Sigmoid colon (tissue), 7 donors: Measurements from ENCODE around the gene ARHGAP45. TPM values are rescaled to one million over a fixed set of nuclear protein-coding genes. Genes with fewer than 3 reads are reported as not detected.

Source experiments
- DNase-seq: peaks from one replicate; pipeline ENCODE4 v3.0.0-alpha.2; 2019
- H3K27ac ChIP-seq, 4 donors: fragments of 200-600 bp; sonication (generic); one replicate each; pipeline ENCODE4 v1.5.1; 2016 to 2019; ENCODE audit warnings: mild to moderate bottlenecking in 1 of 4
- H3K27me3 ChIP-seq, 3 donors: fragments of 200-600 bp; sonication (generic); one replicate each; pipeline ENCODE4 v1.5.1; 2019; ENCODE audit warnings: mild to moderate bottlenecking in 1 of 3
- H3K36me3 ChIP-seq, 4 donors: fragments of 200-600 bp; sonication (generic); one replicate each; pipeline ENCODE4 v1.5.1; 2016 to 2019
- H3K4me1 ChIP-seq, 4 donors: fragments of 200-600 bp; sonication (generic); one replicate each; pipeline ENCODE4 v1.5.1; 2017 to 2019
- H3K4me3 ChIP-seq, 4 donors: fragments of 200-600 bp; sonication (generic); one replicate each; pipeline ENCODE4 v1.5.1; 2017 to 2019; ENCODE audit warnings: mild to moderate bottlenecking in 2 of 4, moderate library complexity in 1 of 4
- H3K9me3 ChIP-seq, 4 donors: fragments of 200-600 bp in 3 of 4; sonication (generic) in 3 of 4; one replicate each; pipeline versions ENCODE4 v1.5.1 to v1.6.1; 2013 to 2019
- EP300 ChIP-seq, 4 donors: sonication (generic); formaldehyde crosslinking; IDR thresholded peaks; one replicate each; pipeline ENCODE4 v1.6.1; 2017; ENCODE audit warnings: antibody characterized with exemption in 4 of 4
- POLR2A ChIP-seq, 2 donors: fragments of 450-650 bp; IDR thresholded peaks; one replicate each; pipeline ENCODE4 v1.6.1; 2016; ENCODE audit warnings: antibody characterized with exemption in 2 of 2, mild to moderate bottlenecking in 2 of 2, moderate library complexity in 2 of 2
- POLR2AphosphoS5 ChIP-seq, 4 donors: sonication (generic); formaldehyde crosslinking; IDR thresholded peaks; one replicate each; pipeline ENCODE4 v1.6.1; 2017; ENCODE audit warnings: antibody characterized with exemption in 4 of 4
- WGBS, 2 donors: extraction: QIAGEN DNeasy Blood & Tissue Kit; methylation state at CpG; one replicate each; pipeline ENCODE4 v1.1.7; 2013; 5-methylcytosine and 5-hydroxymethylcytosine counted together
- intact Hi-C: fragments of 100-400 bp; cut with DNase I; formaldehyde crosslinking; loops from one replicate; pipeline ENCODE4 v1.15.1; 2023
- polyA plus RNA-seq, 3 donors: library from polyadenylated mRNA; stranded (reverse); fragments of 200-250 nt; gene quantifications; one replicate each; pipeline ENCODE4 v1.2.3, GENCODE V29; 2013
- small RNA-seq, 3 donors: library from RNA; depleted of rRNA; stranded (forward); fragments of <200 nt; gene quantifications; one replicate each; pipeline ENCODE3, GENCODE V24; 2016
- total RNA-seq, 4 donors: library from RNA; depleted of rRNA; stranded (reverse); fragments of >200 nt; gene quantifications; one replicate each; pipeline ENCODE4 v1.1.0, GENCODE V29; 2016
- TF ChIP-seq, protein P1 (sequence below), 4 experiments: fragments of 450-650 bp in 3 of 4; fragments of 200-600 bp in 1 of 4; IDR thresholded peaks; one replicate each; pipeline ENCODE4 v1.5.1; 2016 to 2019; ENCODE audit warnings: antibody characterized with exemption in 4 of 4, mild to moderate bottlenecking in 3 of 4, moderate library complexity in 2 of 4
- donor health status: healthy with polysubstance abuse.
- donor health status: Bipolar disorder and iron deficiency.
- donor health status: healthy.

Gene ARHGAP45
- total and polyA plus RNA-seq, 7 donors: 12.8 to 103 (median 21.6) TPM

DNA sequence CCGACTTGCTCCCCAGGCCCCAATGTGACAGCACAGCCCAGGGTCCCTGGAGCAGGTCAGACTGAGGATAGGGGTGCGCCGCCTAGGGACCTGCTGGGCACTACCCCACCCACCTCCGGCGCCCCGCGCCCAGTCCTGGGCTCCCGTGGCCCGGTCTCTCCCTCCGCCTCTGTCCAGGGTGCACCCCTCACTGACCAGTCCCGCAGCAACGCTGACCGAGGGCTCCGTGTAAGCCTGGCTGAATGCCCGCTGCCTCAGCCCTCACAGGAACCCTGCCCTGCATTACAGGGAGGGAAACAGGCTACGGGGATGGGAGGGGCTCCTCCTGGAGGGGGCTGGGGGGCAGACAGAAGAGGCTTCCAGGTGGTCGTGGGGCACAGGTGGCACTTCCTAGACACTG lies 68.5 kb downstream of the ARHGAP45 start:
- no peaks in the 10 kb centered on the region for H3K9me3 ChIP-seq
- no peak for DNase-seq
- WGBS, 2 donors: 61 to 81% methylated on average over 17 of the region's 17 CpGs
- H3K27ac ChIP-seq: peak overlapping the region; percentile 30 to 69 (median 56)
- H3K4me3 ChIP-seq: no peak overlapping the region
- TF ChIP-seq POLR2AphosphoS5 (IDR thresholded peaks at IDR 0.05) (no peak), EP300 (IDR thresholded peaks at IDR 0.05) (no peak), POLR2A (IDR thresholded peaks at IDR 0.05) (no peak)
- TF ChIP-seq, protein P1, sequence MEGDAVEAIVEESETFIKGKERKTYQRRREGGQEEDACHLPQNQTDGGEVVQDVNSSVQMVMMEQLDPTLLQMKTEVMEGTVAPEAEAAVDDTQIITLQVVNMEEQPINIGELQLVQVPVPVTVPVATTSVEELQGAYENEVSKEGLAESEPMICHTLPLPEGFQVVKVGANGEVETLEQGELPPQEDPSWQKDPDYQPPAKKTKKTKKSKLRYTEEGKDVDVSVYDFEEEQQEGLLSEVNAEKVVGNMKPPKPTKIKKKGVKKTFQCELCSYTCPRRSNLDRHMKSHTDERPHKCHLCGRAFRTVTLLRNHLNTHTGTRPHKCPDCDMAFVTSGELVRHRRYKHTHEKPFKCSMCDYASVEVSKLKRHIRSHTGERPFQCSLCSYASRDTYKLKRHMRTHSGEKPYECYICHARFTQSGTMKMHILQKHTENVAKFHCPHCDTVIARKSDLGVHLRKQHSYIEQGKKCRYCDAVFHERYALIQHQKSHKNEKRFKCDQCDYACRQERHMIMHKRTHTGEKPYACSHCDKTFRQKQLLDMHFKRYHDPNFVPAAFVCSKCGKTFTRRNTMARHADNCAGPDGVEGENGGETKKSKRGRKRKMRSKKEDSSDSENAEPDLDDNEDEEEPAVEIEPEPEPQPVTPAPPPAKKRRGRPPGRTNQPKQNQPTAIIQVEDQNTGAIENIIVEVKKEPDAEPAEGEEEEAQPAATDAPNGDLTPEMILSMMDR (IDR thresholded peaks at IDR 0.05): no peak
- H3K36me3 ChIP-seq: peaks cover 0 to 5% (median 0%) of the 10 kb centered on the region in 4 donors
- intact Hi-C loops: no loop called here
- H3K27me3 ChIP-seq: no peaks in the 10 kb centered on the region
- peaks cover 0 to 57% (median 49%) of the 10 kb centered on the region in 4 donors for H3K4me1 ChIP-seq

DNA sequence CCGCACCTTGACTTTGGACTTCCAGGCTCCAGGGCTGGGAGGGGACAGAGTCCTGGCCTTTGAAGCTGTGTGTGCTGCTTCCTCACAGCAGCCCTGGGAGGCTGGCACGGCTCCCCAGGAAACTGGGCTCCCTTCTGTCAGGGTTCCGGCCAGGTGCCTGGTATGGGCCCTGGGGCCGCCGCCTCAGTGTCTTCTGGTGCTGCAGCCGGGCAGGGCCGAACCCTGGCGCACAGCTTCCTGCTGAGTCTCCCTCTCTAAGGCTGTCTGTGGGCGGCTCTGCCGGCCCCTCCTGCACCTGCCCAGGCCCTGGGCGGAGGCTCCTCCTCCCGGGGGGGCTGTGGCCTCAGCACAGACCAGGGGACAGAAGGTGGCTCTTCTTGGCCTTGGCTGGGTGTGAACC lies 69.2 kb downstream of the ARHGAP45 start:
- no peak for DNase-seq
- TF ChIP-seq EP300 (IDR thresholded peaks at IDR 0.05) (no peak), POLR2A (IDR thresholded peaks at IDR 0.05) (no peak), POLR2AphosphoS5 (IDR thresholded peaks at IDR 0.05) (no peak)
- TF ChIP-seq, protein P1 (IDR thresholded peaks at IDR 0.05): no peak
- Histone ChIP-seq H3K4me3 (no peak overlapping the region), H3K27ac (peak overlapping the region; percentile 30 to 69 (median 56)), H3K27me3 (no peaks in the 10 kb centered on the region), H3K36me3 (peaks cover 0 to 5% (median 0%) of the 10 kb centered on the region in 4 donors), H3K4me1 (peaks cover 0 to 50% (median 41%) of the 10 kb centered on the region in 4 donors), H3K9me3 (no peaks in the 10 kb centered on the region)
- WGBS, 2 donors: 12 to 29% methylated on average over 12 of the region's 12 CpGs
- intact Hi-C loops: no loop called here

Small RNAs within 50 kb of the gene (small RNA-seq; reads per million reads assigned to genes)
- 0 to 0.73 (median 0) reads per million in 3 donors for gene RNU6-2

Other genes starting within 250 kb of the ARHGAP45 start
- gene PLPPR3, start 245.2 kb upstream of the ARHGAP45 start, total RNA-seq: not detected
- under 1 TPM in 1 of 3 donors, not detected in 2; 0.07 TPM for gene PLPPR3, start 245.2 kb upstream of the ARHGAP45 start, polyA plus RNA-seq
- gene AZU1, start 239.3 kb upstream of the ARHGAP45 start, total RNA-seq: 1 to 10 TPM in 1 of 4 donors, under 1 TPM in 1, not detected in 2; 0.36 to 1.1 TPM
- gene AZU1, start 239.3 kb upstream of the ARHGAP45 start, polyA plus RNA-seq: under 1 TPM in 1 of 3 donors, not detected in 2; 0.03 TPM
- gene PRTN3, start 226.2 kb upstream of the ARHGAP45 start, total RNA-seq: not detected
- not detected for gene PRTN3, start 226.2 kb upstream of the ARHGAP45 start, polyA plus RNA-seq
- 1 to 10 TPM in 3 of 4 donors, not detected in 1; 1.4 to 3.6 (median 2.3) TPM for gene ELANE, start 214.9 kb upstream of the ARHGAP45 start, total RNA-seq
- under 1 TPM in 1 of 3 donors, not detected in 2; 0.64 TPM for gene ELANE, start 214.9 kb upstream of the ARHGAP45 start, polyA plus RNA-seq
- gene CFD, start 207.5 kb upstream of the ARHGAP45 start, total RNA-seq: 100 to 1,000 TPM; 131 to 830 (median 457) TPM
- gene CFD, start 207.5 kb upstream of the ARHGAP45 start, polyA plus RNA-seq: 100 to 1,000 TPM in 2 of 3 donors, 10 to 100 TPM in 1; 29.1 to 329 (median 101) TPM
- 10 to 100 TPM; 22.4 to 33.2 (median 25.6) TPM for gene MED16, start 174.0 kb upstream of the ARHGAP45 start, total RNA-seq
- gene MED16, start 174.0 kb upstream of the ARHGAP45 start, polyA plus RNA-seq: 10 to 100 TPM; 36.1 to 62.5 (median 51.7) TPM
- gene RNU6-9, start 173.7 kb upstream of the ARHGAP45 start, total RNA-seq: not detected
- not detected for gene RNU6-9, start 173.7 kb upstream of the ARHGAP45 start, polyA plus RNA-seq
- 10 to 100 TPM; 21.4 to 37.2 (median 27.7) TPM for gene R3HDM4, start 153.9 kb upstream of the ARHGAP45 start, total RNA-seq
- 10 to 100 TPM; 30.5 to 85.3 (median 33.0) TPM for gene R3HDM4, start 153.9 kb upstream of the ARHGAP45 start, polyA plus RNA-seq
- not detected for gene KISS1R, start 149.8 kb upstream of the ARHGAP45 start, total RNA-seq
- under 1 TPM in 1 of 3 donors, not detected in 2; 0.13 TPM for gene KISS1R, start 149.8 kb upstream of the ARHGAP45 start, polyA plus RNA-seq
- gene ARID3A, start 141.1 kb upstream of the ARHGAP45 start, total RNA-seq: 10 to 100 TPM in 1 of 4 donors, 1 to 10 TPM in 3; 3.1 to 11.6 (median 4.3) TPM
- 1 to 10 TPM; 1.4 to 6.0 (median 1.8) TPM for gene ARID3A, start 141.1 kb upstream of the ARHGAP45 start, polyA plus RNA-seq
- 10 to 100 TPM; 14.3 to 33.1 (median 30.4) TPM for gene WDR18, start 82.8 kb upstream of the ARHGAP45 start, total RNA-seq
- gene WDR18, start 82.8 kb upstream of the ARHGAP45 start, polyA plus RNA-seq: 10 to 100 TPM; 22.4 to 65.8 (median 43.8) TPM
- under 1 TPM in 1 of 4 donors, not detected in 3; 0.14 TPM for gene GRIN3B, start 66.7 kb upstream of the ARHGAP45 start, total RNA-seq
- gene GRIN3B, start 66.7 kb upstream of the ARHGAP45 start, polyA plus RNA-seq: under 1 TPM in 1 of 3 donors, not detected in 2; 0.04 TPM
- gene TMEM259, start 46.0 kb upstream of the ARHGAP45 start, total RNA-seq: 100 to 1,000 TPM in 2 of 4 donors, 10 to 100 TPM in 2; 85.6 to 174 (median 126) TPM
- gene TMEM259, start 46.0 kb upstream of the ARHGAP45 start, polyA plus RNA-seq: 100 to 1,000 TPM in 1 of 3 donors, 10 to 100 TPM in 2; 19.2 to 232 (median 25.9) TPM
- not detected for gene RNU6-2, start 45.6 kb upstream of the ARHGAP45 start, total RNA-seq
- not detected for gene RNU6-2, start 45.6 kb upstream of the ARHGAP45 start, polyA plus RNA-seq
- gene CNN2, start 40.6 kb upstream of the ARHGAP45 start, total RNA-seq: 10 to 100 TPM; 25.5 to 59.0 (median 36.3) TPM
- 100 to 1,000 TPM in 1 of 3 donors, 10 to 100 TPM in 2; 48.0 to 115 (median 53.9) TPM for gene CNN2, start 40.6 kb upstream of the ARHGAP45 start, polyA plus RNA-seq
- gene ABCA7, start 27.1 kb upstream of the ARHGAP45 start, total RNA-seq: 10 to 100 TPM in 2 of 4 donors, 1 to 10 TPM in 2; 3.8 to 20.5 (median 10.9) TPM
- 10 to 100 TPM in 1 of 3 donors, 1 to 10 TPM in 2; 1.8 to 25.1 (median 9.9) TPM for gene ABCA7, start 27.1 kb upstream of the ARHGAP45 start, polyA plus RNA-seq
- 100 to 1,000 TPM in 2 of 4 donors, 10 to 100 TPM in 2; 82.0 to 203 (median 104) TPM for gene POLR2E, start 28.2 kb downstream of the ARHGAP45 start, total RNA-seq
- gene POLR2E, start 28.2 kb downstream of the ARHGAP45 start, polyA plus RNA-seq: 100 to 1,000 TPM; 124 to 175 (median 133) TPM
- gene GPX4, start 36.8 kb downstream of the ARHGAP45 start, total RNA-seq: 100 to 1,000 TPM; 269 to 433 (median 371) TPM
- gene GPX4, start 36.8 kb downstream of the ARHGAP45 start, polyA plus RNA-seq: 100 to 1,000 TPM; 311 to 662 (median 643) TPM
- 10 to 100 TPM in 3 of 4 donors, 1 to 10 TPM in 1; 6.8 to 91.9 (median 14.7) TPM for gene SBNO2, start 107.1 kb downstream of the ARHGAP45 start, total RNA-seq
- 10 to 100 TPM; 11.4 to 75.0 (median 14.8) TPM for gene SBNO2, start 107.1 kb downstream of the ARHGAP45 start, polyA plus RNA-seq
- gene STK11, start 138.6 kb downstream of the ARHGAP45 start, total RNA-seq: 10 to 100 TPM; 36.4 to 51.0 (median 42.7) TPM
- 10 to 100 TPM; 31.2 to 86.5 (median 41.8) TPM for gene STK11, start 138.6 kb downstream of the ARHGAP45 start, polyA plus RNA-seq
- under 1 TPM in 3 of 4 donors, not detected in 1; 0.36 to 0.82 (median 0.81) TPM for gene CBARP, start 170.8 kb downstream of the ARHGAP45 start, total RNA-seq
- under 1 TPM in 1 of 3 donors, not detected in 2; 0.36 TPM for gene CBARP, start 170.8 kb downstream of the ARHGAP45 start, polyA plus RNA-seq
- 100 to 1,000 TPM in 3 of 4 donors, 10 to 100 TPM in 1; 74.7 to 112 (median 104) TPM for gene ATP5F1D, start 174.6 kb downstream of the ARHGAP45 start, total RNA-seq
- gene ATP5F1D, start 174.6 kb downstream of the ARHGAP45 start, polyA plus RNA-seq: 100 to 1,000 TPM; 294 to 390 (median 352) TPM
- gene MIDN, start 181.4 kb downstream of the ARHGAP45 start, total RNA-seq: 10 to 100 TPM; 14.6 to 70.3 (median 15.4) TPM
- 10 to 100 TPM; 42.1 to 87.0 (median 57.7) TPM for gene MIDN, start 181.4 kb downstream of the ARHGAP45 start, polyA plus RNA-seq
- gene CIRBP, start 202.2 kb downstream of the ARHGAP45 start, total RNA-seq: 1,000 to 10,000 TPM in 1 of 4 donors, 100 to 1,000 TPM in 3; 602 to 1,004 (median 791) TPM
- gene CIRBP, start 202.2 kb downstream of the ARHGAP45 start, polyA plus RNA-seq: 100 to 1,000 TPM; 129 to 455 (median 265) TPM
- 10 to 100 TPM; 24.7 to 49.3 (median 29.8) TPM for gene FAM174C, start 208.4 kb downstream of the ARHGAP45 start, total RNA-seq
- gene FAM174C, start 208.4 kb downstream of the ARHGAP45 start, polyA plus RNA-seq: 10 to 100 TPM; 37.0 to 87.8 (median 60.1) TPM
- gene EFNA2, start 218.7 kb downstream of the ARHGAP45 start, total RNA-seq: not detected
- 10 to 100 TPM; 23.4 to 40.6 (median 25.2) TPM for gene EFNA2, start 218.7 kb downstream of the ARHGAP45 start, polyA plus RNA-seq